Astrocyte (in vitro differentiated cells and primary cell): Measurements from ENCODE around the gene SLC35F4.

Source experiments
- CTCF ChIP-seq: IDR thresholded peaks from 2 replicates; pipeline ENCODE4 v1.5.1; 2011; ENCODE audit warnings: low read depth, mild to moderate bottlenecking, inconsistent platforms, low read length, moderate library complexity; ENCODE audit not compliant: insufficient read depth
- EZH2 ChIP-seq: IDR thresholded peaks from 2 replicates; pipeline ENCODE4 v1.6.1; 2012; ENCODE audit warnings: mild to moderate bottlenecking, low read length, inconsistent platforms; ENCODE audit not compliant: insufficient read depth

- TF ChIP-seq CTCF: no peak
- no peak for TF ChIP-seq EZH2
Measured at GRCh38 chr14:57834961-57835360, 30.9 kb downstream of the SLC35F4 start.
